H9 (cell line): ENCODE data around the gene RAMP3. TPM values are rescaled to one million over a fixed set of nuclear protein-coding genes. Genes with fewer than 3 reads are reported as not detected.

Experiments used
- DNase-seq: peaks from one replicate; pipeline ENCODE4 v3.0.0-alpha.2; 2017
- H2AFZ ChIP-seq: one replicate; pipeline ENCODE4 v1.6.1; 2013; ENCODE audit warnings: mild to moderate bottlenecking, low read length, control low read depth, moderate library complexity
- H2AK5ac ChIP-seq: 2 replicates; pipeline ENCODE4 v1.6.1; 2013; ENCODE audit warnings: low read length, control low read depth, mixed read lengths; ENCODE audit not compliant: insufficient read length
- H2BK120ac ChIP-seq: one replicate; pipeline ENCODE4 v1.6.1; 2013; ENCODE audit warnings: low read depth, mild to moderate bottlenecking, low read length, control low read depth, inconsistent platforms; ENCODE audit not compliant: poor library complexity, severe bottlenecking
- H2BK12ac ChIP-seq: 2 replicates; pipeline ENCODE4 v1.6.1; 2013; ENCODE audit warnings: low read length, control low read depth, mixed read lengths, low read depth; ENCODE audit not compliant: insufficient read length
- H2BK15ac ChIP-seq: 2 replicates; pipeline ENCODE4 v1.6.1; 2013; ENCODE audit warnings: low read depth, low read length, control low read depth
- H2BK20ac ChIP-seq: one replicate; pipeline ENCODE4 v1.6.1; 2013; ENCODE audit warnings: low read depth, mild to moderate bottlenecking, low read length, control low read depth, inconsistent platforms; ENCODE audit not compliant: poor library complexity, severe bottlenecking
- H2BK5ac ChIP-seq: 2 replicates; pipeline ENCODE4 v1.6.1; 2013; ENCODE audit warnings: low read length, control low read depth, mixed read lengths; ENCODE audit not compliant: insufficient read length
- H3K14ac ChIP-seq: 2 replicates; pipeline ENCODE4 v1.6.1; 2013; ENCODE audit warnings: low read length, control low read depth; ENCODE audit not compliant: insufficient read depth
- H3K18ac ChIP-seq: 2 replicates; pipeline ENCODE4 v1.6.1; 2013; ENCODE audit warnings: low read depth, mild to moderate bottlenecking, mixed read lengths, low read length, control low read depth; ENCODE audit not compliant: insufficient read length
- H3K23ac ChIP-seq: 2 replicates; pipeline ENCODE4 v1.6.1; 2013; ENCODE audit warnings: low read length, control low read depth, mixed read lengths, low read depth; ENCODE audit not compliant: insufficient read length
- H3K23me2 ChIP-seq: 2 replicates; pipeline ENCODE4 v1.6.1; 2013; ENCODE audit warnings: low read depth, mild to moderate bottlenecking, mixed read lengths, low read length, control low read depth; ENCODE audit not compliant: insufficient read length, poor library complexity, severe bottlenecking
- H3K27ac ChIP-seq: 2 replicates; pipeline ENCODE4 v1.5.1; 2013; ENCODE audit warnings: low read length, control low read depth, mixed read lengths, low read depth; ENCODE audit not compliant: insufficient read length
- H3K27me3 ChIP-seq: 2 replicates; pipeline ENCODE4 v1.6.1; 2013; ENCODE audit warnings: low read length, control low read depth, inconsistent platforms; ENCODE audit not compliant: insufficient read depth
- H3K4ac ChIP-seq: 2 replicates; pipeline ENCODE4 v1.6.1; 2013; ENCODE audit warnings: low read depth, mild to moderate bottlenecking, control low read depth, inconsistent platforms, low read length, moderate library complexity
- H3K4me1 ChIP-seq: 2 replicates; pipeline ENCODE4 v1.6.1; 2013; ENCODE audit warnings: low read length, control low read depth, inconsistent platforms; ENCODE audit not compliant: insufficient read depth
- H3K4me2 ChIP-seq: 2 replicates; pipeline ENCODE4 v1.6.1; 2013; ENCODE audit warnings: low read length, control low read depth, mixed read lengths; ENCODE audit not compliant: insufficient read length, insufficient read depth
- H3K56ac ChIP-seq: 2 replicates; pipeline ENCODE4 v1.6.1; 2013; ENCODE audit warnings: low read depth, mild to moderate bottlenecking, mixed read lengths, low read length, control low read depth; ENCODE audit not compliant: insufficient read length
- H3K79me1 ChIP-seq: 2 replicates; pipeline ENCODE4 v1.6.1; 2013; ENCODE audit warnings: low read depth, mild to moderate bottlenecking, moderate library complexity, low read length, control low read depth, inconsistent platforms; ENCODE audit not compliant: insufficient read depth, poor library complexity, severe bottlenecking
- H3K79me2 ChIP-seq: 2 replicates; pipeline ENCODE4 v1.6.1; 2013; ENCODE audit warnings: low read length, control low read depth, inconsistent platforms; ENCODE audit not compliant: insufficient read depth
- H3K9ac ChIP-seq: 2 replicates; pipeline ENCODE4 v1.6.1; 2013; ENCODE audit warnings: low read length, control low read depth, mixed read lengths; ENCODE audit not compliant: insufficient read length; ENCODE audit errors: extremely low read depth
- H3K9me3 ChIP-seq: one replicate; pipeline ENCODE4 v1.6.1; 2013; ENCODE audit warnings: low read depth, low read length, inconsistent platforms; ENCODE audit not compliant: control insufficient read depth
- H3T11ph ChIP-seq: one replicate; pipeline ENCODE4 v1.6.1; 2013; ENCODE audit warnings: mild to moderate bottlenecking, low read length, control low read depth, inconsistent platforms
- H4K20me1 ChIP-seq: one replicate; pipeline ENCODE4 v1.6.1; 2013; ENCODE audit not compliant: control insufficient read depth, insufficient read length, insufficient read depth
- H4K5ac ChIP-seq: 2 replicates; pipeline ENCODE4 v1.6.1; 2013; ENCODE audit warnings: low read depth, mild to moderate bottlenecking, mixed read lengths, low read length, control low read depth; ENCODE audit not compliant: insufficient read length
- H4K8ac ChIP-seq: replicated peaks from 2 replicates; pipeline ENCODE4 v1.6.1; 2013; ENCODE audit warnings: low read length, control low read depth, mixed read lengths, low read depth; ENCODE audit not compliant: insufficient read length
- H4K91ac ChIP-seq: 2 replicates; pipeline ENCODE4 v1.6.1; 2013; ENCODE audit warnings: low read depth, mild to moderate bottlenecking, moderate library complexity, mixed read lengths, low read length, control low read depth; ENCODE audit not compliant: insufficient read length
- H3K27ac Mint-ChIP-seq, 3 experiments: 2 replicates in 2 of 3; 3 replicates in 1 of 3; pipeline ENCODE4 v1.8.0; 2020 to 2021; ENCODE audit warnings: mixed read lengths in 3 of 3, mild to moderate bottlenecking in 1 of 3, moderate library complexity in 1 of 3
- H3K27me3 Mint-ChIP-seq: 2 replicates; pipeline ENCODE4 v1.8.0; 2021; ENCODE audit warnings: low read depth, mild to moderate bottlenecking, moderate library complexity, mixed read lengths
- H3K36me3 Mint-ChIP-seq, 3 experiments: 2 replicates in 2 of 3; 3 replicates in 1 of 3; pipeline ENCODE4 v1.8.0; 2020 to 2021; ENCODE audit warnings: low read depth in 3 of 3, mixed read lengths in 3 of 3; ENCODE audit not compliant: insufficient read depth in 1 of 3
- H3K4me1 Mint-ChIP-seq, 2 experiments: 2 replicates each; pipeline ENCODE4 v1.8.0; 2020; ENCODE audit warnings: mixed read lengths in 2 of 2
- H3K4me3 Mint-ChIP-seq, 2 experiments: 2 replicates in 1 of 2; 3 replicates in 1 of 2; pipeline ENCODE4 v1.8.0; 2020 to 2021; ENCODE audit warnings: mild to moderate bottlenecking in 2 of 2, mixed read lengths in 2 of 2, moderate library complexity in 1 of 2
- H3K9me3 Mint-ChIP-seq, 2 experiments: 2 replicates in 1 of 2; 3 replicates in 1 of 2; pipeline ENCODE4 v1.8.0; 2020; ENCODE audit warnings: mild to moderate bottlenecking in 2 of 2, mixed read lengths in 2 of 2, moderate library complexity in 1 of 2
- WGBS: extraction: QIAGEN DNeasy Blood & Tissue Kit; methylation state at CpG from one replicate; pipeline ENCODE4 v1.1.7; 2013; ENCODE audit warnings: missing lambda C conversion rate, low lambda C conversion rate, mixed read lengths; ENCODE audit not compliant: insufficient read length; ENCODE audit errors: extremely low coverage; 5-methylcytosine and 5-hydroxymethylcytosine counted together
- total RNA-seq: library from RNA; stranded (reverse); gene quantifications from 2 replicates; pipeline ENCODE4 v1.2.1, GENCODE V29; 2021
- TF ChIP-seq, protein P1 (sequence below): fragments of 200-600 bp; sonication (generic); conservative IDR thresholded peaks from 3 replicates; pipeline ENCODE4 v1.8.0; 2021; ENCODE audit warnings: antibody characterized with exemption, mild to moderate bottlenecking

The RAMP3 gene
- total RNA-seq, 1 experiment from 2014 or later: 0.63 TPM

DNA sequence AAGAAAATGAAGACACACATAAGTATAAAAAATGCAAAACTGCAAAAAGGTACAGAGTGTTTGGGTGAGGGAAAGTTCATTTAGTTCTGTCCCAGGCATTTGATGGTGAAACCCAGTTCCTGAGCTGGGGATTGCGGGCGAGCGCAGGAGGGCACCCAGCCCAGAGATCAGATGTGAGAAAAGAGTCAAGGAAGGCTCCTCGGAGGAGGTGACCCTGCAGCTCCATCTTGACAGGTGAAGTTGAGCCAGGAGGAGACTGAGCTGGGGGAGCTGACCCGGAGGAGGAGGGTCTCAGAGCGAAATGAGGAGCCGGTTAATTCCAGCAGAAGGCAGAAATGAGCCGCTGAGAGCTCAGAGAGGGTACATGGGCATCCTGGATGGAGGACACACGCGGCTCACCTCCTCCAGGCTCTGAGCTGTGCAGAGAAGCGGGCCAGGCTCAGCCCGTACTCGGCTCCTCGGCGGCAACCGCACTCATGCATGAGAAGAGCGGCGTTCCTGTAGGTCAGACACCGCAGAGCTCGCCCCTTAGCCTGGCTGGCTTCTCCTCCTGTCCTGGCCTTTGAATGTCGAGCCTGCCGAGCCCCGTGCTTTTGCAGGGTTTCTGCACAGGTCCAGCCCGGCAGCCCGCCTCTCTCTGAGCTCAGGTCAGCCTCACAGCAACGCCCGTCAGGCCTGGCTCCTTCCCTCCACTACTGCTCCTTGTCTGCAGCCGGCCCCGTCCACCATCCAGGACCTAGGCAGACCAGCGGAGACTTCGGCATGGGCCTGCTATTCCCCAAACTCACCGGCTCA is 9.5 kb upstream of the RAMP3 start:
- Mint-ChIP-seq H3K36me3 (no peaks in the 10 kb centered on the region), H3K4me3 (no peak overlapping the region), H3K27ac (no peak overlapping the region), H3K27me3 (peaks cover 13% of the 10 kb centered on the region), H3K9me3 (no peaks in the 10 kb centered on the region), H3K4me1 (peaks cover 0 to 5% of the 10 kb centered on the region in 2 experiments; a peak in 2 of 4 replicates)
- Histone ChIP-seq H2BK5ac (no peak overlapping the region), H2AK5ac (no peak overlapping the region), H2BK12ac (no peak overlapping the region), H3K79me1 (no peaks in the 10 kb centered on the region), H3K27me3 (no peaks in the 10 kb centered on the region), H2AFZ (no peak overlapping the region), H3K23ac (no peak overlapping the region), H3K9ac (no peak overlapping the region), H2BK120ac (no peak overlapping the region), H3K9me3 (no peaks in the 10 kb centered on the region), H3K4me2 (no peak overlapping the region), H3K79me2 (no peaks in the 10 kb centered on the region), H3K14ac (no peak overlapping the region), H3K56ac (no peak overlapping the region), H3K27ac (no peak overlapping the region), H4K91ac (no peak overlapping the region), H4K20me1 (no peaks in the 10 kb centered on the region), H3K18ac (no peak overlapping the region), H3T11ph (no peak overlapping the region), H2BK20ac (no peak overlapping the region), H3K23me2 (no peaks in the 10 kb centered on the region), H2BK15ac (no peak overlapping the region), H4K8ac (no peak overlapping the region), H3K4me1 (peaks cover 2% of the 10 kb centered on the region; the same call in 1 of the 2 replicates), H3K4ac (no peak overlapping the region), H4K5ac (no peak overlapping the region)
- DNase-seq: peak; percentile 29
- no CpG with 5 or more reads among the region's 32 CpGs for WGBS
- TF ChIP-seq, protein P1, sequence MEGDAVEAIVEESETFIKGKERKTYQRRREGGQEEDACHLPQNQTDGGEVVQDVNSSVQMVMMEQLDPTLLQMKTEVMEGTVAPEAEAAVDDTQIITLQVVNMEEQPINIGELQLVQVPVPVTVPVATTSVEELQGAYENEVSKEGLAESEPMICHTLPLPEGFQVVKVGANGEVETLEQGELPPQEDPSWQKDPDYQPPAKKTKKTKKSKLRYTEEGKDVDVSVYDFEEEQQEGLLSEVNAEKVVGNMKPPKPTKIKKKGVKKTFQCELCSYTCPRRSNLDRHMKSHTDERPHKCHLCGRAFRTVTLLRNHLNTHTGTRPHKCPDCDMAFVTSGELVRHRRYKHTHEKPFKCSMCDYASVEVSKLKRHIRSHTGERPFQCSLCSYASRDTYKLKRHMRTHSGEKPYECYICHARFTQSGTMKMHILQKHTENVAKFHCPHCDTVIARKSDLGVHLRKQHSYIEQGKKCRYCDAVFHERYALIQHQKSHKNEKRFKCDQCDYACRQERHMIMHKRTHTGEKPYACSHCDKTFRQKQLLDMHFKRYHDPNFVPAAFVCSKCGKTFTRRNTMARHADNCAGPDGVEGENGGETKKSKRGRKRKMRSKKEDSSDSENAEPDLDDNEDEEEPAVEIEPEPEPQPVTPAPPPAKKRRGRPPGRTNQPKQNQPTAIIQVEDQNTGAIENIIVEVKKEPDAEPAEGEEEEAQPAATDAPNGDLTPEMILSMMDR: no peak
